ENCODE results near the gene FRMPD4.

Gene FRMPD4

DNA sequence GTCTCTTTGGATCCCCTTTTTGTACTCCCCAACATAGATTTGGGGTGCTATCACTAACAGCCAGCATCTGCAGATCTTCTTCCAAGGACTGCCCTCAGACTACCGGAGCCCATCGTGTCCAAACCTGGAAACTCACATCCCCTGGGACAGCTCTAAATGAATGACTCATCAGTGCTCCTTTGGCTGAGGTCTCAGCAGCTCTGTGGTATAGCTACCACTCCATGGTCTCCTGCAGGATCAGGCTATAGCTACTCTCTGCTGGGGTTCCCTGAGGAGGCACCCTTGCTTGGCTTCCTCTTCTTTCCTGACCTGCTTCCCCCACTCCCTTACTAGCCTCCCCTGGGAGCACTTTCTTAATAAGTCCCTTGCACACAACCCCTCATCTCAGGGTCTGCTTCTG is 555.5 kb downstream of the FRMPD4 start:
- TF ChIP-seq, protein P1, sequence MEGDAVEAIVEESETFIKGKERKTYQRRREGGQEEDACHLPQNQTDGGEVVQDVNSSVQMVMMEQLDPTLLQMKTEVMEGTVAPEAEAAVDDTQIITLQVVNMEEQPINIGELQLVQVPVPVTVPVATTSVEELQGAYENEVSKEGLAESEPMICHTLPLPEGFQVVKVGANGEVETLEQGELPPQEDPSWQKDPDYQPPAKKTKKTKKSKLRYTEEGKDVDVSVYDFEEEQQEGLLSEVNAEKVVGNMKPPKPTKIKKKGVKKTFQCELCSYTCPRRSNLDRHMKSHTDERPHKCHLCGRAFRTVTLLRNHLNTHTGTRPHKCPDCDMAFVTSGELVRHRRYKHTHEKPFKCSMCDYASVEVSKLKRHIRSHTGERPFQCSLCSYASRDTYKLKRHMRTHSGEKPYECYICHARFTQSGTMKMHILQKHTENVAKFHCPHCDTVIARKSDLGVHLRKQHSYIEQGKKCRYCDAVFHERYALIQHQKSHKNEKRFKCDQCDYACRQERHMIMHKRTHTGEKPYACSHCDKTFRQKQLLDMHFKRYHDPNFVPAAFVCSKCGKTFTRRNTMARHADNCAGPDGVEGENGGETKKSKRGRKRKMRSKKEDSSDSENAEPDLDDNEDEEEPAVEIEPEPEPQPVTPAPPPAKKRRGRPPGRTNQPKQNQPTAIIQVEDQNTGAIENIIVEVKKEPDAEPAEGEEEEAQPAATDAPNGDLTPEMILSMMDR (IDR thresholded peaks at IDR 0.05), result no peak
- Histone ChIP-seq H3K4me1 (no peaks in the 10 kb centered on the region), H3K27ac (no peak overlapping the region), H3K36me3 (no peaks in the 10 kb centered on the region), H3K27me3 (no peaks in the 10 kb centered on the region), H3K4me3 (no peak overlapping the region), H3K9me3 (no peaks in the 10 kb centered on the region)
- no peak for DNase-seq
- intact Hi-C loops (cut with DNase I; ENCODE audit: low total_unique reads), result no loop called here

GRCh38 chrX:12700745-12701144 is 562.5 kb downstream of the FRMPD4 start:
- Histone ChIP-seq H3K27ac (no peak overlapping the region), H3K9me3 (no peaks in the 10 kb centered on the region), H3K4me1 (no peaks in the 10 kb centered on the region), H3K27me3 (no peaks in the 10 kb centered on the region), H3K36me3 (no peaks in the 10 kb centered on the region), H3K4me3 (no peak overlapping the region)
- no peak for DNase-seq
- TF ChIP-seq, protein P1 (IDR thresholded peaks at IDR 0.05), result no peak
- intact Hi-C loops (cut with DNase I; ENCODE audit: low total_unique reads), result no loop called here

DNA sequence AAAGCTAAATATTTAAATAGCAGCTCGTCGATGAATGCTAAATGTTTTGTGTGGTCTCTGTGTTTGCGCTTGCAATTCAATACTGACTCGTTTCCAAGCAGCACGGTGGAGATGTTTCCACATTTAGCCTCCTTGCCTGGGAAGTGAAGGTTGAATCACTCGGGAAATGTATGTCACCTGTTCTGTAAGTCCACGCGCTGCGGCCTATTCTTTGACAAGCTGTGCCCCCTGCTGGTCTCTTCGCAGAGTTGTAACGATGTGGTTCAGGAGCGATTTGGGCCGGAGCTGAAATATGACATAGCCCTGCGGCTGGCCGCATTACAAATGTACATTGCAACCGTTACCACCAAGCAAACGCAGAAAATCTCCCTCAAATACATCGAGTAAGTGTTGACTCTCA is 563.4 kb downstream of the FRMPD4 start:
- no peak for DNase-seq
- no peak overlapping the region for H3K4me3 ChIP-seq
- H3K9me3 ChIP-seq, result no peaks in the 10 kb centered on the region
- H3K27ac ChIP-seq, result no peak overlapping the region
- no peaks in the 10 kb centered on the region for H3K4me1 ChIP-seq
- H3K36me3 ChIP-seq, result no peaks in the 10 kb centered on the region
- no peaks in the 10 kb centered on the region for H3K27me3 ChIP-seq
- TF ChIP-seq, protein P1 (IDR thresholded peaks at IDR 0.05), result peak; percentile 6 to 8
- intact Hi-C loops (cut with DNase I; ENCODE audit: low total_unique reads), result no loop called here

DNA sequence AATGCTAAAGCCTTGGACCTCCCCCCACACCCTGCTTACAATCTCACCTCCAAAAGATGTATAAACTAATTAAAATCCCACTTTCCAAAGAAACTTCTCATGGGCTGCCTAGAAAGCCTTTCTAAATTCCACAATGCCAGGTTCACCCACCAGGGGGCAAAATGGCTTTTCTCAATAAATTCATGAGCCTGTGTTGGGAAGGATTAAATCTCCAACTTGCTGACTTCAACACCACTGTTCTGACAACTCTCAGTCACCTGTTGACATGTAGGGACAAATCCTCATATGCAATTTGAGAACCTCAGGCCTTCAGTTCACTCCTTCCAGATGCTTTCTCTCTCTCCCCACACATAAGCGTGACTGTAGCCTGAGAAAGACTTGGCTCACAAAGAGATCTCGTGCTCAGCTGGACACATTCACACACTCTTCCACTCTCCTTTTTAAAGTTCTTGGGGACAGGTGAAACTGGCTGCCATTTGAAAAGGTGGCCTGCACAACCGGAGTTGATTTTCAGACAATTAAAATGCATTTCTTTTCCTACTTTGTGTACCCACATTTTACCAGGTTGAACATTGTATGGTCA is 564.3 kb downstream of the FRMPD4 start:
- H3K27ac ChIP-seq, result no peak overlapping the region
- H3K9me3 ChIP-seq, result no peaks in the 10 kb centered on the region
- intact Hi-C loops (cut with DNase I; ENCODE audit: low total_unique reads), result no loop called here
- no peaks in the 10 kb centered on the region for H3K36me3 ChIP-seq
- TF ChIP-seq, protein P1 (IDR thresholded peaks at IDR 0.05), result no peak
- H3K4me1 ChIP-seq, result no peaks in the 10 kb centered on the region
- no peaks in the 10 kb centered on the region for H3K27me3 ChIP-seq
- no peak overlapping the region for H3K4me3 ChIP-seq
- no peak for DNase-seq

DNA sequence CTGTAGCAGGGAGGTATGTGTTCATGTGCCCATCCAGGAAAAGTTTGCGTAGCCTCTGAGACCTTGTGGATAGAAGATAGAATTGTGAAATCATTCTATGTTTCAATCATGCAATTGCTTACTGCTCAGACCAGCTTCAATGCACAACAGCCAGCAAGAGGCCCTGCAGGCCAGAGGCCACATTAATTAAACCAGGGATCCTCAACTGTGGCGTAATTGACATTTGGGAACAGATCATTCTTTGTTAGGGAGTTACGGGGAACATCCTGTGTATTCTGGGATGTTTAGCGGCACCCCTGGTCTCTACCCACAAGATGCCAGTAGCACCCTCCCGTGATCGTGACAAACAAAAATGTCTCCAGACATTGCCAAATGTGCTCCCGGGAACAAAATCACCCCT is 566.4 kb downstream of the FRMPD4 start:
- no peaks in the 10 kb centered on the region for H3K4me1 ChIP-seq
- H3K36me3 ChIP-seq, result no peaks in the 10 kb centered on the region
- no peak overlapping the region for H3K27ac ChIP-seq
- TF ChIP-seq, protein P1 (IDR thresholded peaks at IDR 0.05), result no peak
- intact Hi-C loops (cut with DNase I; ENCODE audit: low total_unique reads), result no loop called here
- no peaks in the 10 kb centered on the region for H3K9me3 ChIP-seq
- no peak overlapping the region for H3K4me3 ChIP-seq
- DNase-seq, result no peak
- no peaks in the 10 kb centered on the region for H3K27me3 ChIP-seq

- Histone ChIP-seq H3K4me3 (no peak overlapping the region), H3K9me3 (no peaks in the 10 kb centered on the region), H3K27ac (no peak overlapping the region), H3K27me3 (no peaks in the 10 kb centered on the region), H3K36me3 (no peaks in the 10 kb centered on the region), H3K4me1 (no peaks in the 10 kb centered on the region)
- intact Hi-C loops (cut with DNase I; ENCODE audit: low total_unique reads), result no loop called here
- TF ChIP-seq, protein P1 (IDR thresholded peaks at IDR 0.05), result no peak
- no peak for DNase-seq
Measured at GRCh38 chrX:12709047-12709446, 570.8 kb downstream of the FRMPD4 start.
